HG03378 (cell line): ENCODE measurements around the gene GATA2.

Experiments
- ATAC-seq: cut with Tn5 transposase; IDR thresholded peaks from one replicate; pipeline ENCODE4 v1.9.1; 2021; ENCODE audit warnings: mild to moderate bottlenecking, moderate library complexity; ENCODE audit not compliant: unreplicated experiment

GATA2 gene

DNA sequence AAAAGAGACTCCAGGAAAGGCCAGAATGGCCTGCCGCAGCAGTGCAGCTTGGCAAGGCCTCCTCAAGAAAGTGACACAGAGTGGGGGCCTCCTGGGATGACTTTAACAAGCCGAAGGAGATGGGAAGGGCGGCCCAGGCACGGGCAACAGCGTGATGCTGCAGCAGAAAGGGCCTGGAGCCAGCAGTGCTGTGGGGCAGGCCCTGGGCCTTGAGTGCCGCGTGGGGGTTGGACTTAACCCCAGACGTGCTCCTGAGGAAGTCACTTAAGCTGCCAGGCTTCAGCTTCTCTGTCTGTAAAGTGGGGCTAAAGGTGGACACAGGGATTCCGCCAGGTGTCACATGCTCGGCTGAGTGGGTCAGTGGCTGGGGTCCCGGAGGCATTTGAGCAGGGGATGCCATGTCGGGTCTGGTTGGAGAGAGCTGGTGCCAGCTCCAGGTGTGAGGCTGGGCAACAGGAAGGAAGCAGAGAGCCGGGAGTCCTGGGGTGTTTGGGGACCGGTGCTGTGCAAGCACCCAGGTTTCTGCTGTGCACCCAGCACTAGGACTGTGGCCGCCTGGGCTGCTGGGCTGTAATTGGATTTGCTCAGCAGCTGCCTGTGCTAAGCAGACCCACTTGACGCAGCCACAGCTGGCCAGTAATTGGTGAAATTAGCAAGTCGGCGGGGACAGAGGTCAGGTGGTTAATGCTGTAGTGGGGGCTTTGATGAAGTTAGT, 34.1 kb downstream of the GATA2 start:
- no peak for ATAC-seq

DNA sequence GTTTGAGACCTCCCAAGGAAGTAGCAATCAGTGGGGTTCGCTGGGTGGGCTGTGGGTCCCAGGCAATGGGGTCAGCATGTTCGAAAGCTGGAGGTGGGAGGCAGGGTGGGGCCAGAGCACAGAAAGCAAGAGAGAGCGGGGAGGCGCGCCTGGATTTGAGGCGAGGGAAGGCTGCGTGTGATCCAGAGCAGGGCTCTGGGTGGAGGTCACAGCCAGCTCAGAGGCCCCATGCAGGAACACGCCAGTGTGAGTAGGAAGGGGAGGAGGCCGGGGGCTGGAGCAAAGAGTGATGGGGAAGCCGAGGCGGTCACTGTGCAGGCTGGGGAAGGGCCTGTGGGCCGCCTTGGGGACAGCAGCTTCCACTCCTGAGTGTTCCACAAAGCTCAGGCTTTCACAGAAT, 35.1 kb downstream of the GATA2 start:
- ATAC-seq, result no peak

DNA sequence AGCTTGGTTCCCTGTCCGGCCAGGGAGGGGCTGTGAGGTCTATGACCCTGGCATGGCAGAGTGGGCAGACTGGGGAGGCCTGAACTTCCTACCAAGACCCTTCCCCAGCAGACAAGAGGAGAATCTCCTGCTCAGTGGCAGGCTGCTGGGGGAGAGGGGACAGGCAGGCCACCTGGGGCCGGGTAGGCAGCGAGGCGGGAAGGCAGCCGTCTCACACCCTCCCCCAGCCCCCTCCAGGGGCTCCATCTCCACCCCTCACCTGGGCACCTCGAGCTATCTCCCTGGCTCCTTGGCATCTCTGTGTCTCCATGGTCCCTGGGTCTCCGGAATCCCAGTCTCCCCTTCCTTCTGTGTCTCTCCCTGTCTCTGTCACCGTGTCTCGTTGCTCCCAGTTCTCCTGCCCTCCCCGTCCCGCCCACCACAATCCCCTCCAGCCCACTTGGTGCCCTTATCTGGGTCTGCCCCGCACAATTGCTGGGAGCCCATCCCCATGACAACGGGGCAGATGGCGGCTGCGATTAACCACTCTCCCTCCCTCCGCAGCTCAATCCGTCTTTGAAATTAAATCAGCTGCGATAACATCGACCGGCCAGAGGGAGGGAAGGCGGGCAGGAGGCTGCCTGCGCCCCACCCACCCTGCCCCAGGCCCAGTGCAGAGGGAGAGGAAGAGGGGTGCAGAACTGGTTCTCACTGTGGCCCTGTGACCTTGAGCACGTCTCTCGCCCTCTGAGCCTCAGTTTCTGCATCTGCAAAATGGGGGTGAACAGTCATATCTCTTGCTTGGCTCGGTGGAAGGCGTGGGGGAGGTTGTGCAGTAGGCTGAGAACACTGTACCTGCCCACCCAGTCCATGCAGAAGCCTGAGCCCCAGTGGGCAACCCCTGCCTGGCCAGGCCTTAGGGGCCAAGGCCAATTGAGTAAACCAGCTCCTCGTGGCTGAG, 36.0 kb downstream of the GATA2 start:
- no peak for ATAC-seq

DNA sequence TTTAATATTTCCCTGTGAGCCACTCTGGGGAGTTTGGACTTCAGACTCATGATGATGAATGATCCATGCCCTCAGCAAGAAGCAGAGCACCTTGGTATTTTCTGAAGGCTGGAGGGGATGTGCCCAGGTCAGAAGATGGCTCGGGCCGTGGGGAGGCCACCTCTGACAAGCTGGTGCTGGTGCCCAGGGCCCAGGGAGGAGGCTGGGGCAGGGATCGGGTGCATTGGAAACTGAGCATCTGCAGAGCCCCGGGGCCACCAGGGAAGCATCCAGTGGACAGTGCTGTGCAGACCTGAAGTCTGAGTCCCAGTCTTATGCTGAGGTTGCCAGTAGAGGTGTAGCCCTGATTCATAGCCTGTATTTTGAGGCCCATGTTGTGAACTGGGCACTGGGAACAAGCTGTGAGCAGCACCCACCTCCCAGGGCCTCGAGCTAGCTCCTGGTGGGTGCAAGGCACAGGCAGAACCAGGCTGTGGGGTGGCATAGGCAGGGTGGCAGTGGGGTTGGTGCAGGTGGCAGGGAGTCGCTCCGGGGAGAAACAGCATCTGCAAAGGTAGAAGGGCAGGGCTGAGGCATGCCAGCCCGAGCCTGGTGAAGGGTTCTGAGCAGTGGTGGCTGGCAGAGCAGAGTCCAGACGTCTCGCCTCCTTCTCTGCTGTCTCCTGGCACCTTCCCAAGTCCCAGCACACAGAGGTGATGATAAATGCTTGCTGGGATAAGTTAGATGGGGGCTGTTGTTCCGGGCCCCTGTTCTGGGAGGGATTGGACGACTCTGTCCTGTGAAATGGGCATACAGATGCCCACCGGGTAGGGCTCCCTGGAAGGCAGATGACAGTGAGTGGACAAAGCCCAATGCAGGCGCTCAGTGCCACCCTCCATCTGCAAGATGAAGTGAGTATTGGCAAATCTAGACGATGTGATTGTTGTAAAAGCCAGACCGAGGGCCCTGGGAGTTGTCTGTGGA, 36.9 kb downstream of the GATA2 start:
- no peak for ATAC-seq

DNA sequence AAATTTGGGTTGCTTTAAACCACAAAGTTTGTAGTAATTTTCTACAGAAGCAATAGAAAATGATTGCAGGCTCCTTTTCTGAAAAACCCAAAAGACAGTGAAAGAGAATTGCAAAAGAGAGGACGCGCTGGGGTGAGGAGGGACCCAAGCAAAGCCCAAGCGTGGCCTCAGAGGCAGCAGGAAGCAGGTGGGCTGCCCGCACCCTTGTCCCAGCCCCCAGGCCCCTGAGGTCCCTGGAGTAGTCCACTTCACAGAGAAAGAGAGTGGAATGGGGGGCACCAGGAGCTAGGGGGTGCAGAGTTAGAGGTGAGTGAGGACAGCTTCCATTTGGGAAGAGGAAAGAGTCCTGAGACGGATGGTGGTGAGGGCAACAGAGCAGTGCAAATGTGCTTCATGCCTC, 37.9 kb downstream of the GATA2 start:
- no peak for ATAC-seq

DNA sequence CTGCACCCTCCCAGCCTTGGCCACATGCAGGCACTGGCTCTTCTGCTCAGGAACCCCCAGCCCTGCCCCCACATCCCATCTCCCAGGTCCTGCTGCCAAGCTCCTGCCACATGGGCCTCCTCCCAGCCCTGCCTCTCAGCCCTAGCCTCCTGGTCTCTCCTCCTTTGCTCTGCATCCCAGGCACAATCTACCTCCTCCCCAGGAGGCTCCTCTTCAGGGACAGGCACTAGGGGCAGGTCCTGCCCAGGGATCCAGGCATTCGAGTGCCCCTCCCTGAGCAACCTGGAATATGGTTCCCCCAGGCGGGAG, 38.7 kb downstream of the GATA2 start:
- ATAC-seq, result no peak

DNA sequence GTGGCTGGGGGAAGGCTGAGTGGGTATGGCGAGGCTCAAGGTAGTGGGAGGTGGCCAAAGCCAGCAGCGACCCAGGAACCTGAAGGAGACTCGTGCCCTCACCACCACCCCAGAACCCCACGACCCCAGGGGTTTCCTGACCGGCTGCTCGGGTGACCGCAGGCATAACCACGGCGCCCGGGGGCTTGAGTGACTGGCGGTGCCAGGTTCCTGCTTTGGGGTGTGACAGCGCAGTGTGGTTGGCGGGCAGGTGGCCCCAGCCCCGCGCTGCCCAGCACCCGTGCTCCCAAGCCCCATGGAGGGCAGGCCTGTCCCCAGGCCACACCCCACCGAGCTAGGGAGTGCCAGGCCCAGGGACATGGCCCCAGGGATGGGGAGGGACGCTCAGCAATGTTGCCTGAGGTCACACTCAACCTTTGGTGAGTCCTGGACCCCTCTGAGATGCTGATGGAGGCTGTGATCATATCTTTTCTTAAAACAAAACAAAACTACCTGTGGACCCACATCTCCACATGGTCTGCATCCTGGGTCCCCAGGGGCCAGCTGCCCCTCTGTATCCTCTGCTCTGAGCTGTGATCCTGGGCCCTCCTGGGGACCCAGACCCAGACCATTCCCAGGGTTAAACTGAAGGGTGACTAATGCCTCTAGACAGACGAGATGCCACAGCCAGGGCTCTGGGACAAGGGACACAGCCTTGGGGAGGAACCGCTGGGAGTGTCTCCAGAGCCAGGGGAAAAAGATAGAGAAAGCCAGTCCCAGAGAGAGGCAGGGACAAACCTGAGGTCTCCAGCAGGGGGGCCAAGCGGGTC, 39.3 kb downstream of the GATA2 start:
- ATAC-seq, result no peak

DNA sequence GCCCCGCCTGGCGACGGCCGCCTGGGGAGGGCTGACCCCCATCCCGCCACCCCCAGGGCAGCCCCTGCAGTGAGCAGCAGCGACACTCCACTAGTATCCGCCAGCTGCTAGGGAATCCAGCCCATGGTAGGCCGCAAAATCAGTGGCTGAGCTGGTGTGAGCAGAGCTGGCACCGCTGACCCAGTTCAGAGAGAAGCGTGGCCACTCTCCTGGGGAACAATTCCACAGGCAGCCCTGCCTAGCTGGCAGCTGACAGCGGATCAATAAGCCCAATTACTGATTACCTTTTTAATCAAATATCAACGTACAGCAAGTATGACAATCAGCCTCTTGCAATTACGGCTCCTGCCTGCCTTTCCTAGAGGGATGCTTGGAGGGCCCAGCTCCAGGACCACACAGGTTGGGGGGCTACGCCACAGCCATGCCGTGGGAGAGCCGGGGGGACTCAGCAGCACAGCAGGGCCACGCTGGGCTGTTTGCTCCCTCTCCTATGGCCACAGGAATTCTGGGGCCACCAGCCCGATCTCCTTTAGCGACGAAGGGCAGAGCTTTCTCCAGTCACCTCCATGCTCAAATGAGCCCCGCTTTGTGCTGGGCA, 40.2 kb downstream of the GATA2 start:
- no peak for ATAC-seq

DNA sequence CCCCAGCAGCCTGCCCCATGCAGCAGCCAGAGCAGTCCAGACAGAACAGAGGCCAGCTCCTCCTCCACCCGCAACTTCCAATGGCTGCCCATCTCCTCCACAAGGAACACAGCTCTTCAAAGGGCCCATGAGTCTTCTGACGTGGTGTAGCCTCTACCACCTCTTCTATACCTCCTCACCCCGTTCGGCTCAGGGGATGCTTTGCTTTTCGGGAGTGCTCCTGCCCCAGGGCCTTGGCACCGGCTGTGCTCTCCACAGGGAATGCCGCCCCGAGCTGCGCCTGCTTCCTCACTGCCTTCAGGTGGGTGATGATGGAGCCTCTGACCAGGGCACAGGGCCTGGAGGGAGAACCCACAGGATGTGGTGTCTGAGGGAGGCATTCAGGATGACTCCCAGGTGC, 40.9 kb downstream of the GATA2 start:
- no peak for ATAC-seq

DNA sequence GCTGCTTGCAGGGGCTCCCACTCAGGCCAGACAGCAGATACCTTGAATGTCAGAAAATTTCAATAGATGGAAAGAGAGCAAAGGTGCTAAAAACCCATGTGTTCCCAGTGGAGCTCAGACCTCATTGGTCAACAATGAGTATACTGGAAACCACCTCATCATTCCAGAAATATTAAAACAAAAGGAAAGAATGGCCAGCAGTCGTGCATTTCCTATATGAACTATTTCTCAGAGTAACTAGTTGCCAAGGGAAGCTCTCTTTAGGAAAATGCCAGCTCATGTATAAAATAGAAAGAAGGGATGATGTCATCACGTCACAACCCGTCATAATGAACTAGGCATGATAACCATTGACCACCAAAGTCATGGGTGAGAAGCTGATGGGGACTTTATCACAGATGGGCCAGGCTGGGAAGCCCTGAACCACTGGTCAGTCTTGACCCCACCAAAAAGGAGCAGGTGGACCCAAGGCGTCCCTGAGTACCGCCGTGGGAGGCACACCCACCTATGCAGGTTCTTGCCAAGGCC, 43.8 kb downstream of the GATA2 start:
- ATAC-seq, result no peak

DNA sequence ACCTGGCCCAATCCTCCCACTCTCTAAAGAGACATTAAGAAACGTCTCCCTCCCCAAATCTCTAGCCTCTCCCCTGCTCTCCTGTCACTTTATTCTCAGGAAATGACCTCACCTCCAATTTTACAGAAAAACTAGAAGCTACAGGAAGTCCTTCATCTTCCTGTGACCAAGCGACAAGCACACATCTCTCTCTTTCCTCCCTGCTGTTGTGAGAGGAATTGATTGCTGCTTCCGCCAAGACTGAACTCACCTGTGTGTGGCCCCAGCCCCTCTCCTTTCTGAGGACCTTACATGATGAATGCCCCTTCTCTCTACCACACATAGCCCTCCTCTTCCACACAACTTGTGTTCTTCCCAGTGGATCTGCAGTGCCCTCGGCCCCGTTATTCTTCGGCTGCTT, 44.5 kb downstream of the GATA2 start:
- ATAC-seq, result no peak

DNA sequence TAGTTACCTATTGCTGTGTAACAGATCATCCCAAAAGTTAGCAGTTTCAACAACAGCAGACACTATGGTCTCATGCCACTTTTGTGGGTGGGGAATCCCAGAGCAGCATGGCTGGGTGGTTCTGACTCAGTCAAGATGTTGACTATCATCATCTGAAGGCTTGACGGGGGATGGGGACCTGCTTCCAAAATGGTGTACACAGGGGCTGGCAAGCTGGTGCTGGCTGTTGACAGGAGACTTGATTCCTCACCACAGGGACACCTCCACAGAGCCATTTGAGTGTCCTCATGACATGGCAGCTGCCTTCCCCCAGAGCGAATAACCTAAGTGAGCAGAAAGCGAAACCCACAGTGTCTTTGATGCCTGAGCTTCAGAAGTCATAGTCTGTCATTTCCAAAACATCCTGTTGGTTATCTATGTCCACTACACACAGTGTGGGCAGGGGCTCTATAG, 45.4 kb downstream of the GATA2 start:
- ATAC-seq, result no peak

DNA sequence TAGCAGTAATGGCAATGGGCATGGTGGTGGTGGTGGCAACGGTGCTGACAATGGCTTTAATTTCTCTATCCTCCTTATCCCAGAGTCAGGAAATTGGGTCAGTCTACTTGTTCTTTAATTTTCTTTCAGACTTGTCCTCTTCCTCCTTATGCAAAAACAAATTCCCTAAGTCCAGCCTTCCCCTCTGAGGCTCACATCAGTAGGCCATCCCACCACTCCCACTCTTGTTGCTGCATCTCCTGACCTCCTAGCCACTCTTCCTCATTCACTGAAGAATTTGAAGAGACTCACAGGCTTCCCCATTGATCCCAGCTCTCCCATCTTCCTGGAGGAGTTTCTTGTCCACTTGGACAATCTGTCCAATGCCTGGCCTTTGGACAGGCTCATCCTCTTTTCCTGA, 46.2 kb downstream of the GATA2 start:
- no peak for ATAC-seq

DNA sequence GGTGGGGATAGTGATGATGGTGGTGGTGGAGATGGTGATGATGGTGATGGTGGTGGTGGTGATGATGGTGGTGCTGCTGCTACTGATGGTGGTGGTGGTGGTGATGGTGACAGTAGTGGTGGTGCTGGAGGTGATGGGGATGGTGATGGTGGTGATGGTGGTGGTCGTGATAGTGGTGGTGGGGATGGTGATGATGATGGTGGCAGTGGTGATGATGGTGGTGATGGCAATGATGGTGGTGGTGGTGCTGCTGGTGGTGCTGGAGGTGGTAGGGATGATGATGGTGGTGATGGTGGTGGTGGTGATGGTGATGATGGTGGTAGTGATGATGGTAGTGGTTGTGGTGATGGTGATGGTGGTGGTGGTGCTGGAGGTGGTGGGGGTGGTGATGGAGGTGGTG, 47.6 kb downstream of the GATA2 start:
- no peak for ATAC-seq

DNA sequence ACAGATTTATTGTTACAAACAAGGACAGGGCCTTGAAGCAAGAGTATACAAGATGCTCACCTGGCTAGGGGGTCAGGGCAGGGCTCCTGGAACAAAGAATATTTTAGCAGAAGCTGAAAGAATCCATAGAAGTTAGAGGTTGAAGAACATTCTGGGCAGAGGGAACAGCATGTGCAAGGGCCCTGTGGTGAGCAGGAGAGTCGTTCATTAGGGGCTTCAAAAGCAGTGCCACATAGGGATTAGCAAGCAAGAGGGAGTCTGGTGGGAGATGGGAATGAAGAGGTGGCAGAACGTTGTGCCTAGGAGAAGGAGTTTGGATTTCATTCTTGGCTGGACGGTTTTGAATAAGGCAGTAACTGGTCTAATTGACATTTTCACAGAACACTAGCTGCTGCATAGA, 49.2 kb downstream of the GATA2 start:
- no peak for ATAC-seq

DNA sequence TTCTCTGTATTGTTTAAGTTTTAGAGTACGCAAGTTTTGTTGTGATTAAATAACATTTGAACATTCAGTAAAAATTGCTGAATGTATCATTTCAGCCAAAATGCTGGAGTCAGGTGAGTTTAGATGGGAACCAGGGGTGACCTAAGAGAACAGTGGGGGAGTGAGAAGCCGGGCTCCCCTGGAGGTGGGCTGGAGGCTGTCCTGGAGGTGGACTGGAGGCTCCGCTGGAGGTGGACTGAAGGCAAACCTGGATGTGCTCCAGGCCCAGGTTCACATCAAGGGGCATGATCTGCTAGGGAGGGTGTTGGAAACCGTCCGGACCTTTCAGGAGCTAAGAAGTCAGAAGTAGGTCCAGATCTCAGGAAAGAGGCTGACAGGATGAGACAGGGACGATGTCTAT, 50.1 kb downstream of the GATA2 start:
- ATAC-seq, result no peak

DNA sequence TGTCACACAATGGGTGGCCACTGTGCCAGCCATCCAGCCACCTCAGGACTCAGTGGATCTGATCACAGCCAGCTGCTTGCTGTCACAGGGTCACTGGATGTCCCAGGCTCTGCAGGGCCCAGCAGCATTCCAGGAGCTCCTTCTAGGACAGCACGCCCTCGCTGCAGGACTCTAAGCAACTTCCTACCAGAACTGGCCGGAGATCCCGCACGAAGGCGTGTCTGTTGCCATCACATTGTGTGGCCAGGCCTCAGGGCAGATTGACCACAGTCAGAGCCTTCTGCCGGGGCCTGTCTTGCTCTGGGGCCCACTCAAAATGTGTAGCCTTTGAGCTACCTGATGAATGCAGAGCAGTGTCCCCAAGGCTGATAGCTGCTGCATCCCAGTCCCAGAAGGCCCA, 50.9 kb downstream of the GATA2 start:
- no peak for ATAC-seq

DNA sequence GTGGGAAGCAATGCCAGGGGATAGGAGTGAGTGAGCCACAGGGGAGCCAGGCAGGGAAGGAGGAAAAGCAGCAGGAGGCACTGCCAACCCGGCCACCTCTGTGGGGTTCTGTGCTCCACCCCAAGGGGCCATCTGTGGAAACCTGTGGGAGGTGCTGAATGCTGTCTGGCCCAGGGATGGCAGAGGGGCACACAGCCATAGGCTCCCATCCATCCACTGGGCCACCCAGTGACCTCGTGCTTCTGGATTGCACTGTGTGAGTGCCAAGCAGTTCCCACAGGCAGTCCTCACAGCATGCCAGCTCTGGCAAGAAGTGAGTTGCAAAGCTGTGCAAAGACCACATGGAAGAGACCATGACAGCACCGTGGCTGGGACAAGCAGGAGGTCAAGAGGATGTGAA, 53.8 kb downstream of the GATA2 start:
- ATAC-seq, result no peak

DNA sequence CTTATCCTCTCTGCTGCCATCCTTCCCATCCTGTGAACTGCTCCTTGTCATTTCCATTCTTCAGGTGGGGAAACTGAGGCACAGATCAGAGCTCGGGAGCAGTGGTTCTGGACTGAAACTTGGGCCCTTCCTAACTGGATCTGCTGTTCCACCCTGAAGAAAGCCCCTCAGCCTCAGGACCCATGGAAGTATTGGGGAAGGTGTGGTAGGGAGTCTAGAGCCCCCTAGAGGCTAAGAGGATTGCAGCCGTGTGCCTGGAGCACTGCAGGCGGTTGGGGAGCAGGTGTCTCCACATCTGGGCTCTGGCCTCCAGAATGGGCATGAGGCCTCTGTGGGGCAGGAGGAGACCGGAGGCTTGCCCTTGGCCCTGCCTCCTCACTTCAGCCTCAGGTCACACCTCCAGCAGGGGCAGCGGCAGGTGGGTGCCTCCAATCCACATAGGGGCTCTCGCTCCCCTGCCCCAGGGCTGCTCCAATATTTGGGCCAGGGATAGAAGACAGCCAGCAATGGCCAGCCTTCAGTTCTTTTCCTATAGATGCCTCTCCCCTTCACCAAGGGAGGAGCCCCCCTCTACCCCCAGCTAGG, 54.4 kb downstream of the GATA2 start:
- ATAC-seq, result no peak
